HUDEP-2 (cell line): ENCODE measurements around the gene NR4A1.

Source experiments
- DNase-seq, 76 experiments: peaks; one replicate each; lab custom pipeline; 2025; ENCODE audit not compliant: unreplicated experiment in 76 of 76; lab: John Stamatoyannopoulos, UW

The NR4A1 gene

GRCh38 chr12:52073531-52074381 lies 22.5 kb downstream of the NR4A1 start:
- DNase-seq, result peak in 13 of 76 experiments; percentile 6 to 29 (median 14)

GRCh38 chr12:52074971-52075724 lies 23.9 kb downstream of the NR4A1 start:
- no peak for DNase-seq

GRCh38 chr12:52076811-52077210 lies 25.6 kb downstream of the NR4A1 start:
- DNase-seq, result no peak

GRCh38 chr12:52078276-52078675 lies 27.0 kb downstream of the NR4A1 start:
- no peak for DNase-seq

- DNase-seq, result no peak
Measured at GRCh38 chr12:52079576-52080402, 28.5 kb downstream of the NR4A1 start, which contains the start of gene SMIM41. TSS of gene SMIM41 (plus strand) at chr12:52079704. CDS start at chr12:52079780, 76 bp downstream.

GRCh38 chr12:52080403-52081251 lies 29.4 kb downstream of the NR4A1 start:
- DNase-seq, result no peak

GRCh38 chr12:52081263-52081733 lies 30.1 kb downstream of the NR4A1 start:
- no peak for DNase-seq

- no peak for DNase-seq
Measured at GRCh38 chr12:52082026-52082668, 30.9 kb downstream of the NR4A1 start.

GRCh38 chr12:52082669-52082987 lies 31.4 kb downstream of the NR4A1 start:
- no peak for DNase-seq

GRCh38 chr12:52082988-52083637 lies 31.9 kb downstream of the NR4A1 start:
- DNase-seq, result peak in 45 of 76 experiments; percentile 10 to 63 (median 38)

GRCh38 chr12:52083638-52083996 lies 32.4 kb downstream of the NR4A1 start:
- DNase-seq, result no peak

- DNase-seq, result no peak
Measured at GRCh38 chr12:52084491-52085231, 33.4 kb downstream of the NR4A1 start.

GRCh38 chr12:52085682-52086180 lies 34.5 kb downstream of the NR4A1 start:
- DNase-seq, result no peak

GRCh38 chr12:52086366-52086765 lies 35.1 kb downstream of the NR4A1 start:
- peak in 1 of 76 experiments; percentile 10 for DNase-seq

GRCh38 chr12:52086944-52087835 lies 35.9 kb downstream of the NR4A1 start:
- no peak for DNase-seq

- no peak for DNase-seq
Measured at GRCh38 chr12:52087961-52088820, 36.9 kb downstream of the NR4A1 start.
